HEK293 (cell line): ENCODE results near the gene CEACAM19.
"Not testable (repeated sequence)": the region's sequence is repeated elsewhere in the genome, so short reads cannot be mapped to it uniquely, and the experiment has no call there.

Experiments
- CTCF ChIA-PET: fragments of 350-600 bp; formaldehyde crosslinking; extraction: SDS; loops from one replicate; lab custom pipeline; 2021; ENCODE audit warnings: antibody characterized with exemption; lab: Yijun Ruan, JAX
- POLR2A ChIA-PET: fragments of 300-600 bp; formaldehyde crosslinking; extraction: SDS; loops from one replicate; lab custom pipeline; 2020; ENCODE audit warnings: antibody characterized with exemption, inconsistent platforms; lab: Yijun Ruan, JAX
- H3K27ac ChIP-seq: fragments of 200-500 bp; sonication (Bioruptor generic); 2 replicates; pipeline ENCODE4 v1.5.1; 2014; ENCODE audit warnings: low read depth, low read length, control low read depth, inconsistent platforms; ENCODE audit errors: extremely low read depth
- H3K36me3 ChIP-seq, 2 experiments: fragments of 200-500 bp in 1 of 2; sonication (Bioruptor generic) in 1 of 2; 1 replicate in 1 of 2; 2 replicates in 1 of 2; pipeline ENCODE4 v1.5.1; 2014 to 2017; ENCODE audit warnings: inconsistent platforms in 2 of 2, low read length in 2 of 2; ENCODE audit not compliant: control insufficient read depth in 2 of 2, insufficient read depth in 1 of 2
- H3K4me1 ChIP-seq: fragments of 200-500 bp; sonication (Bioruptor generic); 2 replicates; pipeline ENCODE4 v1.5.1; 2014; ENCODE audit warnings: mild to moderate bottlenecking, low read length, inconsistent platforms; ENCODE audit not compliant: control insufficient read depth, insufficient read depth
- H3K4me3 ChIP-seq: 2 replicates; pipeline ENCODE4 v1.5.1; 2011; ENCODE audit warnings: low read depth, mild to moderate bottlenecking, control low read depth, low read length, moderate library complexity
- H3K9me3 ChIP-seq: fragments of 200-500 bp; sonication (Bioruptor generic); 2 replicates; pipeline ENCODE4 v1.5.1; 2014; ENCODE audit warnings: low read depth, low read length, inconsistent platforms; ENCODE audit not compliant: control insufficient read depth, insufficient read depth
- HOXD13 ChIP-seq: sonication (generic); formaldehyde crosslinking; IDR thresholded peaks from 2 replicates; pipeline ENCODE4 v1.8.0; 2022; ENCODE audit warnings: missing genetic modification reagents, borderline replicate concordance
- MZF1 ChIP-seq: fragments of 450-650 bp; formaldehyde crosslinking; IDR thresholded peaks from 2 replicates; pipeline ENCODE4 v1.5.1; 2017; ENCODE audit warnings: missing biosample characterization, missing genetic modification characterization, borderline replicate concordance
- YY2 ChIP-seq: fragments of 450-650 bp; formaldehyde crosslinking; IDR thresholded peaks from 2 replicates; pipeline ENCODE4 v1.5.1; 2016; ENCODE audit warnings: missing biosample characterization, missing genetic modification characterization
- ZBTB8A ChIP-seq: fragments of 450-650 bp; formaldehyde crosslinking; IDR thresholded peaks from 2 replicates; pipeline ENCODE4 v1.5.1; 2016; ENCODE audit warnings: missing biosample characterization, missing genetic modification characterization
- ZNF19 ChIP-seq: fragments of 450-650 bp; formaldehyde crosslinking; IDR thresholded peaks from 2 replicates; pipeline ENCODE4; 2016; ENCODE audit warnings: missing biosample characterization, missing genetic modification characterization, low read depth
- ZNF2 ChIP-seq: fragments of 450-650 bp; formaldehyde crosslinking; IDR thresholded peaks from 2 replicates; pipeline ENCODE4 v1.5.1; 2016; ENCODE audit warnings: missing biosample characterization, missing genetic modification characterization
- ZNF24 ChIP-seq: fragments of 450-650 bp; formaldehyde crosslinking; IDR thresholded peaks from 2 replicates; pipeline ENCODE4 v1.5.1; 2016; ENCODE audit warnings: missing biosample characterization, missing genetic modification characterization
- ZNF302 ChIP-seq: fragments of 450-650 bp; formaldehyde crosslinking; IDR thresholded peaks from 2 replicates; pipeline ENCODE4 v1.5.1; 2016; ENCODE audit warnings: missing biosample characterization, missing genetic modification characterization, low read depth
- ZNF341 ChIP-seq: fragments of 450-650 bp; formaldehyde crosslinking; IDR thresholded peaks from 2 replicates; pipeline ENCODE4; 2016; ENCODE audit warnings: low read depth, missing biosample characterization, missing genetic modification characterization
- ZNF37A ChIP-seq: fragments of 450-650 bp; IDR thresholded peaks from 2 replicates; pipeline ENCODE4 v1.5.1; 2018; ENCODE audit warnings: missing biosample characterization, missing genetic modification characterization
- ZNF391 ChIP-seq: fragments of 450-650 bp; formaldehyde crosslinking; IDR thresholded peaks from 2 replicates; pipeline ENCODE4 v1.5.1; 2016; ENCODE audit warnings: low read depth, missing biosample characterization, missing genetic modification characterization, borderline replicate concordance
- ZNF394 ChIP-seq: fragments of 450-650 bp; formaldehyde crosslinking; IDR thresholded peaks from 2 replicates; pipeline ENCODE4 v1.5.1; 2016; ENCODE audit warnings: missing biosample characterization, missing genetic modification characterization, mild to moderate bottlenecking, moderate library complexity, borderline replicate concordance
- ZNF404 ChIP-seq: fragments of 450-650 bp; formaldehyde crosslinking; IDR thresholded peaks from 2 replicates; pipeline ENCODE4 v1.5.1; 2017; ENCODE audit warnings: missing biosample characterization, missing genetic modification characterization
- ZNF473 ChIP-seq: fragments of 450-650 bp; formaldehyde crosslinking; IDR thresholded peaks from 2 replicates; pipeline ENCODE4 v1.5.1; 2017; ENCODE audit warnings: missing biosample characterization, missing genetic modification characterization
- ZNF510 ChIP-seq: fragments of 450-650 bp; formaldehyde crosslinking; IDR thresholded peaks from 2 replicates; pipeline ENCODE4 v1.5.1; 2018; ENCODE audit warnings: mild to moderate bottlenecking, missing genetic modification characterization, missing biosample characterization; ENCODE audit not compliant: insufficient replicate concordance
- ZNF544 ChIP-seq: fragments of 450-650 bp; formaldehyde crosslinking; IDR thresholded peaks from 2 replicates; pipeline ENCODE4 v1.5.0; 2017; ENCODE audit warnings: missing biosample characterization, missing genetic modification characterization
- ZNF561 ChIP-seq: fragments of 450-650 bp; IDR thresholded peaks from 2 replicates; pipeline ENCODE4 v1.5.1; 2018; ENCODE audit warnings: missing biosample characterization, missing genetic modification characterization, borderline replicate concordance
- ZNF600 ChIP-seq: fragments of 450-650 bp; formaldehyde crosslinking; IDR thresholded peaks from 2 replicates; pipeline ENCODE4 v1.5.1; 2016; ENCODE audit warnings: missing biosample characterization, missing genetic modification characterization
- ZNF629 ChIP-seq: fragments of 450-650 bp; formaldehyde crosslinking; IDR thresholded peaks from 2 replicates; pipeline ENCODE4 v1.5.1; 2017; ENCODE audit warnings: missing biosample characterization, missing genetic modification characterization
- ZNF670 ChIP-seq: fragments of 450-650 bp; formaldehyde crosslinking; IDR thresholded peaks from 2 replicates; pipeline ENCODE4 v1.5.1; 2016; ENCODE audit warnings: missing biosample characterization, missing genetic modification characterization, low read depth
- ZNF677 ChIP-seq: fragments of 450-650 bp; IDR thresholded peaks from 2 replicates; pipeline ENCODE4 v1.5.0; 2018; ENCODE audit warnings: missing biosample characterization, mild to moderate bottlenecking, missing genetic modification characterization, moderate library complexity
- ZNF747 ChIP-seq: fragments of 450-650 bp; formaldehyde crosslinking; IDR thresholded peaks from 2 replicates; pipeline ENCODE4 v1.5.1; 2016; ENCODE audit warnings: missing biosample characterization, missing genetic modification characterization
- ZNF768 ChIP-seq: fragments of 450-650 bp; formaldehyde crosslinking; IDR thresholded peaks from 2 replicates; pipeline ENCODE4 v1.5.1; 2018; ENCODE audit warnings: missing biosample characterization, mild to moderate bottlenecking, missing genetic modification characterization
- ZSCAN5A ChIP-seq: fragments of 450-650 bp; formaldehyde crosslinking; IDR thresholded peaks from 2 replicates; pipeline ENCODE4 v1.5.1; 2016; ENCODE audit warnings: missing biosample characterization, missing genetic modification characterization
- TF ChIP-seq, protein P1 (sequence below): fragments of 450-650 bp; formaldehyde crosslinking; IDR thresholded peaks from 2 replicates; pipeline ENCODE4 v1.5.1; 2017; ENCODE audit warnings: missing biosample characterization, missing genetic modification characterization
- TF ChIP-seq, protein P2 (sequence below): fragments of 450-650 bp; formaldehyde crosslinking; IDR thresholded peaks from 2 replicates; pipeline ENCODE4 v1.5.1; 2016; ENCODE audit warnings: missing biosample characterization, missing genetic modification characterization

The CEACAM19 gene

GRCh38 chr19:44623080-44623479, 48.2 kb upstream of the CEACAM19 start:
- no peak overlapping the region for H3K4me3 ChIP-seq
- CTCF ChIA-PET = interaction anchor here (0.6 to 0.8 kb wide), 2 partner anchors 52 to 1194 kb away, joined by 3 read pairs; no protein-coding TSS in a partner anchor
- POLR2A ChIA-PET = no interaction called here
- no peak for TF ChIP-seq ZNF341
- no peak for TF ChIP-seq ZSCAN5A
- no peak for TF ChIP-seq YY2 (tag by site-specific recombination)
- peak; percentile 67; the same call in 1 of the 2 replicates for TF ChIP-seq ZNF37A (tag by site-specific recombination)
- no peaks in the 10 kb centered on the region for H3K36me3 ChIP-seq
- no peaks in the 10 kb centered on the region for H3K9me3 ChIP-seq
- no peak overlapping the region for H3K27ac ChIP-seq
- H3K4me1 ChIP-seq = no peaks in the 10 kb centered on the region

DNA sequence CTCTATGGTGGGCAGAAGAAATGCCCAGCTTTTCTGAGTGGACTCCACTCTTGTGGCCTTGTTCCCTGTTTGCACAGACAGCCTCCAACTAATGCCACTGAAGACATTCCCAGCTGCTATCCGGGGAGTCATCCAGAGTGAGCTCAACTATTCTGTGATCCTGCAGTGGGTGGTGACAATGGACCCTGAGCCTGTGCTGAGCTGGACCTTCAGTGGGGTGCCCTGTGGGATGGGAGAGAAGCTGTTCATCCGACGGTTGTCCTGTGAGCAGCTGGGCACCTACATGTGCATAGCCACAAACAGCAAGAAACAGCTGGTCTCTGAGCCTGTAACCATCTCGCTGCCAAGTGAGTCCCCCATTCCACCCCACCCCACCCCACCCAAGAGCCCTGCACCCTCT, 47.7 kb upstream of the CEACAM19 start:
- CTCF ChIA-PET = interaction anchor here (0.6 to 0.8 kb wide), 2 partner anchors 53 to 1193 kb away, joined by 3 read pairs; no protein-coding TSS in a partner anchor
- Histone ChIP-seq H3K4me3 (no peak overlapping the region), H3K36me3 (no peaks in the 10 kb centered on the region), H3K27ac (no peak overlapping the region), H3K4me1 (no peaks in the 10 kb centered on the region), H3K9me3 (no peaks in the 10 kb centered on the region)
- POLR2A ChIA-PET = no interaction called here
- TF ChIP-seq, protein P1, sequence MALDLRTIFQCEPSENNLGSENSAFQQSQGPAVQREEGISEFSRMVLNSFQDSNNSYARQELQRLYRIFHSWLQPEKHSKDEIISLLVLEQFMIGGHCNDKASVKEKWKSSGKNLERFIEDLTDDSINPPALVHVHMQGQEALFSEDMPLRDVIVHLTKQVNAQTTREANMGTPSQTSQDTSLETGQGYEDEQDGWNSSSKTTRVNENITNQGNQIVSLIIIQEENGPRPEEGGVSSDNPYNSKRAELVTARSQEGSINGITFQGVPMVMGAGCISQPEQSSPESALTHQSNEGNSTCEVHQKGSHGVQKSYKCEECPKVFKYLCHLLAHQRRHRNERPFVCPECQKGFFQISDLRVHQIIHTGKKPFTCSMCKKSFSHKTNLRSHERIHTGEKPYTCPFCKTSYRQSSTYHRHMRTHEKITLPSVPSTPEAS (tag by site-specific recombination) = no peak
- TF ChIP-seq ZNF404 = no peak
- TF ChIP-seq ZNF19 (tag by site-specific recombination) = no peak
- no peak for TF ChIP-seq ZNF561
- TF ChIP-seq ZNF2 (tag by site-specific recombination) = no peak
- no peak for TF ChIP-seq ZNF600 (tag by site-specific recombination)
- TF ChIP-seq ZNF670 (tag by site-specific recombination) = no peak
- no peak for TF ChIP-seq ZNF629
- no peak for TF ChIP-seq ZNF747
- no peak for TF ChIP-seq ZNF510 (tag by site-specific recombination)
- no peak for TF ChIP-seq ZNF302 (tag by site-specific recombination)
- TF ChIP-seq ZBTB8A (tag by site-specific recombination) = no peak
- TF ChIP-seq ZNF677 (tag by site-specific recombination) = no peak
- TF ChIP-seq ZNF473 (tag by site-specific recombination) = no peak
- no peak for TF ChIP-seq ZNF544 (tag by site-specific recombination)
- TF ChIP-seq ZNF768 (tag by site-specific recombination) = no peak
- no peak for TF ChIP-seq HOXD13
- no peak for TF ChIP-seq ZNF391
- no peak for TF ChIP-seq MZF1 (tag by site-specific recombination)

GRCh38 chr19:44624840-44625354, 46.4 kb upstream of the CEACAM19 start:
- POLR2A ChIA-PET = no interaction called here
- CTCF ChIA-PET = interaction anchor here (1.0 kb wide), 1 partner anchor 54 kb away, joined by 4 read pairs; no protein-coding TSS in a partner anchor
- H3K36me3 ChIP-seq = no peaks in the 10 kb centered on the region
- H3K4me1 ChIP-seq = no peaks in the 10 kb centered on the region
- TF ChIP-seq ZNF37A (tag by site-specific recombination) = no peak
- no peak for TF ChIP-seq ZNF24
- TF ChIP-seq ZNF394 (tag by site-specific recombination) = no peak
- no peak for TF ChIP-seq ZNF544 (tag by site-specific recombination)
- TF ChIP-seq, protein P2, sequence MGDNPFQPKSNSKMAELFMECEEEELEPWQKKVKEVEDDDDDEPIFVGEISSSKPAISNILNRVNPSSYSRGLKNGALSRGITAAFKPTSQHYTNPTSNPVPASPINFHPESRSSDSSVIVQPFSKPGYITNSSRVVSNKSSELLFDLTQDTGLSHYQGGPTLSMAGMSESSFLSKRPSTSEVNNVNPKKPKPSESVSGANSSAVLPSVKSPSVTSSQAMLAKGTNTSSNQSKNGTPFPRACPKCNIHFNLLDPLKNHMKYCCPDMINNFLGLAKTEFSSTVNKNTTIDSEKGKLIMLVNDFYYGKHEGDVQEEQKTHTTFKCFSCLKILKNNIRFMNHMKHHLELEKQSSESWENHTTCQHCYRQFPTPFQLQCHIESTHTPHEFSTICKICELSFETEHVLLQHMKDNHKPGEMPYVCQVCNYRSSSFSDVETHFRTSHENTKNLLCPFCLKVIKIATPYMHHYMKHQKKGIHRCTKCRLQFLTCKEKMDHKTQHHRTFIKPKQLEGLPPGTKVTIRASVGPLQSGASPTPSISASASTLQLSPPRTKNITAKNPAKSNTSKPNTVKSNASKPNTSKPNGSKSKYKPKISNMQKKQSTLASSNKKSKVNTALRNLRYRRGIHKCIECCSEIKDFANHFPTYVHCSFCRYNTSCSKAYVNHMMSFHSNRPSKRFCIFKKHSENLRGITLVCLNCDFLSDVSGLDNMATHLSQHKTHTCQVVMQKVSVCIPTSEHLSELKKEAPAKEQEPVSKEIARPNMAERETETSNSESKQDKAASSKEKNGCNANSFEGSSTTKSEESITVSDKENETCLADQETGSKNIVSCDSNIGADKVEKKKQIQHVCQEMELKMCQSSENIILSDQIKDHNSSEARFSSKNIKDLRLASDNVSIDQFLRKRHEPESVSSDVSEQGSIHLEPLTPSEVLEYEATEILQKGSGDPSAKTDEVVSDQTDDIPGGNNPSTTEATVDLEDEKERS = no peak
- H3K27ac ChIP-seq = no peak overlapping the region
- H3K4me3 ChIP-seq = no peak overlapping the region
- H3K9me3 ChIP-seq = no peaks in the 10 kb centered on the region

DNA sequence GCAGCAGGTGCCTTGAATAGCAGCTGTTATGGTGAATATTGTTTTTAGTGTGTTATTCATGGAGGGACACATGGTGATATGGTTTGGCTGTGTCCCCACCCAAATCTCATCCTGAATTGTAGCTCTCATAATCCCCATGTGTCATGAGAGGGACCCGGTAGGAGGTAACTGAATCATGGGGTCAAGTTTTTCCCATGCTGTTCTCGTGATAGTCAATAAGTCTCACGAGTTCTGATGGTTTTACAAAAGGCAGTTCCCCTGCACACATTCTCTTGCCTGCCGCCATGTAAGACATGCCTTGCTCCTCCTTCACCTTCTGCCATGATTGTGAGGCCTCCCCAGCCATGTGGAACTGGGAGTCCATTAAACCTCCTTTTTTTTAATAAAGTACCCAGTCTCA, 45.6 kb upstream of the CEACAM19 start:
- not testable (repeated sequence) for H3K4me1 ChIP-seq, H3K36me3 ChIP-seq, H3K9me3 ChIP-seq, H3K27ac ChIP-seq, H3K4me3 ChIP-seq
- POLR2A ChIA-PET = interaction anchor here (2.6 kb wide), 1 partner anchor 18 kb away, joined by 9 read pairs; the partner anchor contains the start of gene PVR
- CTCF ChIA-PET = interaction anchor here (0.8 to 1.0 kb wide), 2 partner anchors 55 to 69 kb away, joined by 4 read pairs; no protein-coding TSS in a partner anchor
